Sigmoid colon (tissue), 3 donors: ENCODE results near the gene TMPRSS6.

Source experiments
- CTCF ChIP-seq, 4 experiments: fragments of 450-650 bp in 3 of 4; fragments of 200-600 bp in 1 of 4; IDR thresholded peaks; one replicate each; pipeline ENCODE4 v1.5.1; 2016 to 2019; ENCODE audit warnings: antibody characterized with exemption in 4 of 4, mild to moderate bottlenecking in 3 of 4, moderate library complexity in 2 of 4
- POLR2A ChIP-seq, 2 donors: fragments of 450-650 bp; IDR thresholded peaks; one replicate each; pipeline ENCODE4 v1.6.1; 2016; ENCODE audit warnings: antibody characterized with exemption in 2 of 2, mild to moderate bottlenecking in 2 of 2, moderate library complexity in 2 of 2

- TF ChIP-seq CTCF (IDR thresholded peaks at IDR 0.05) (no peak), POLR2A (IDR thresholded peaks at IDR 0.05) (no peak)
These were observed 7.6 kb upstream of the TMPRSS6 start for GRCh38 chr22:37117092-37117491.
